Ishikawa (cell line): ENCODE measurements around the gene GDI2.

Source experiments
- CREB1 ChIP-seq: IDR thresholded peaks from 2 replicates; pipeline ENCODE4 v1.6.1; 2012; ENCODE audit warnings: low read depth
- FOXM1 ChIP-seq: IDR thresholded peaks from 2 replicates; pipeline ENCODE4 v1.6.1; 2012; ENCODE audit warnings: low read depth, borderline replicate concordance
- RAD21 ChIP-seq: IDR thresholded peaks from 2 replicates; pipeline ENCODE4 v1.6.1; 2012; ENCODE audit warnings: low read depth
- TAF1 ChIP-seq: IDR thresholded peaks from 2 replicates; pipeline ENCODE4 v1.6.1; 2012; ENCODE audit warnings: low read depth, mild to moderate bottlenecking
- TF ChIP-seq, protein P1 (sequence below): IDR thresholded peaks from 2 replicates; pipeline ENCODE4 v1.6.1; 2012; ENCODE audit warnings: low read depth, mild to moderate bottlenecking

DNA sequence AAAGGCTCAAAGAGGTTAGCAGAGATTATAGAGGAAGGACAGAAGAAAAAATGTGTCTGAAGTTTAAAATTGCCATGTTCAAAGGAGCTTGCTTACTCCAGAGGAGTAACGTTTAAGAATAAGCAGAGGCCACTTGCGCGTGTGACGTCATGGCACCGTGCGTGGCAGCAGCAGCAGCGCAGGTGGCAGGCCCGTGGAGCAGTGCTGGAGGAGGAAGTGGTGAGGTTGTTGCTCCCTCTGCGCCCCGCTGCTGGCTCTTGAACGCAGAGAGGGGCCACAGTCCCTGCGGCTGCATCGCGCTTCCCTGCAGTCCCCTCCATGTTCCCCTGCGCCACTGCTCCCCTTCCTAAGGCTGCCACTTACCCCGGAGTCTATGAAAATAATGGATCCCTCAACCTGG lies 37.5 kb downstream of the GDI2 start:
- no peak for TF ChIP-seq TAF1
- no peak for TF ChIP-seq CREB1
- no peak for TF ChIP-seq FOXM1
- TF ChIP-seq RAD21: no peak
- TF ChIP-seq, protein P1, sequence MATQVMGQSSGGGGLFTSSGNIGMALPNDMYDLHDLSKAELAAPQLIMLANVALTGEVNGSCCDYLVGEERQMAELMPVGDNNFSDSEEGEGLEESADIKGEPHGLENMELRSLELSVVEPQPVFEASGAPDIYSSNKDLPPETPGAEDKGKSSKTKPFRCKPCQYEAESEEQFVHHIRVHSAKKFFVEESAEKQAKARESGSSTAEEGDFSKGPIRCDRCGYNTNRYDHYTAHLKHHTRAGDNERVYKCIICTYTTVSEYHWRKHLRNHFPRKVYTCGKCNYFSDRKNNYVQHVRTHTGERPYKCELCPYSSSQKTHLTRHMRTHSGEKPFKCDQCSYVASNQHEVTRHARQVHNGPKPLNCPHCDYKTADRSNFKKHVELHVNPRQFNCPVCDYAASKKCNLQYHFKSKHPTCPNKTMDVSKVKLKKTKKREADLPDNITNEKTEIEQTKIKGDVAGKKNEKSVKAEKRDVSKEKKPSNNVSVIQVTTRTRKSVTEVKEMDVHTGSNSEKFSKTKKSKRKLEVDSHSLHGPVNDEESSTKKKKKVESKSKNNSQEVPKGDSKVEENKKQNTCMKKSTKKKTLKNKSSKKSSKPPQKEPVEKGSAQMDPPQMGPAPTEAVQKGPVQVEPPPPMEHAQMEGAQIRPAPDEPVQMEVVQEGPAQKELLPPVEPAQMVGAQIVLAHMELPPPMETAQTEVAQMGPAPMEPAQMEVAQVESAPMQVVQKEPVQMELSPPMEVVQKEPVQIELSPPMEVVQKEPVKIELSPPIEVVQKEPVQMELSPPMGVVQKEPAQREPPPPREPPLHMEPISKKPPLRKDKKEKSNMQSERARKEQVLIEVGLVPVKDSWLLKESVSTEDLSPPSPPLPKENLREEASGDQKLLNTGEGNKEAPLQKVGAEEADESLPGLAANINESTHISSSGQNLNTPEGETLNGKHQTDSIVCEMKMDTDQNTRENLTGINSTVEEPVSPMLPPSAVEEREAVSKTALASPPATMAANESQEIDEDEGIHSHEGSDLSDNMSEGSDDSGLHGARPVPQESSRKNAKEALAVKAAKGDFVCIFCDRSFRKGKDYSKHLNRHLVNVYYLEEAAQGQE: no peak
